ENCODE data around the gene CD86.

DNA sequence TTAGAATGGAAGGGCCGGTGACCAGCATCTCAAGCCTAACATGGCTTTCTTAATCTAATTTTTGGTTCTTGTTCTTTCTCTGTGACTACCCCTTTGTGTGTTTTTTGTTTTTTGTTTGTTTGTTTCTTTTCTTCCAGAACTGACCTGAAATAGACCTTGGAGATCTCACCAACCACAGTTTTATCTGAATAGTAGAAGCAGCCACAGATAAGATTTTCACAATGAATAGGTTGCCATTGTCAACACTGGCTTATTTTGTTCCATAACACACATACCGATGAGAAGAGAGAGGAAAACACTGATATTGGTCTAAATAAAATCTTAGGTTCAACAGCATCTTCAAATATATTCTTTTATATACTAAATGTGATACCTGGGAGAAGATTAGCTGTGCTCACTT lies 44.7 kb upstream of the CD86 start:
- TF ChIP-seq, protein P1, sequence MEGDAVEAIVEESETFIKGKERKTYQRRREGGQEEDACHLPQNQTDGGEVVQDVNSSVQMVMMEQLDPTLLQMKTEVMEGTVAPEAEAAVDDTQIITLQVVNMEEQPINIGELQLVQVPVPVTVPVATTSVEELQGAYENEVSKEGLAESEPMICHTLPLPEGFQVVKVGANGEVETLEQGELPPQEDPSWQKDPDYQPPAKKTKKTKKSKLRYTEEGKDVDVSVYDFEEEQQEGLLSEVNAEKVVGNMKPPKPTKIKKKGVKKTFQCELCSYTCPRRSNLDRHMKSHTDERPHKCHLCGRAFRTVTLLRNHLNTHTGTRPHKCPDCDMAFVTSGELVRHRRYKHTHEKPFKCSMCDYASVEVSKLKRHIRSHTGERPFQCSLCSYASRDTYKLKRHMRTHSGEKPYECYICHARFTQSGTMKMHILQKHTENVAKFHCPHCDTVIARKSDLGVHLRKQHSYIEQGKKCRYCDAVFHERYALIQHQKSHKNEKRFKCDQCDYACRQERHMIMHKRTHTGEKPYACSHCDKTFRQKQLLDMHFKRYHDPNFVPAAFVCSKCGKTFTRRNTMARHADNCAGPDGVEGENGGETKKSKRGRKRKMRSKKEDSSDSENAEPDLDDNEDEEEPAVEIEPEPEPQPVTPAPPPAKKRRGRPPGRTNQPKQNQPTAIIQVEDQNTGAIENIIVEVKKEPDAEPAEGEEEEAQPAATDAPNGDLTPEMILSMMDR (IDR thresholded peaks at IDR 0.05 in 8 of 11, conservative IDR thresholded peaks at IDR 0.05 in 3 of 11), result no peak
- TF ChIP-seq POLR2AphosphoS5 (IDR thresholded peaks at IDR 0.05), result no peak

All from spleen (tissue), 7 donors.